K562 (cell line): ENCODE measurements around the gene ZNF586. TPM values are rescaled to one million over a fixed set of nuclear protein-coding genes. Genes with fewer than 3 reads are reported as not detected.
A peak's percentile ranks its signal among the peaks of the same experiment; 100 is the strongest.

Experiments used
- CHD2 ChIP-seq: IDR thresholded peaks from 2 replicates; pipeline ENCODE4 v1.6.1; 2011; ENCODE audit warnings: low read depth, low read length
- CREM ChIP-seq: IDR thresholded peaks from 2 replicates; pipeline ENCODE4 v1.6.1; 2014; ENCODE audit warnings: antibody characterized with exemption, low read depth
- ETV5 ChIP-seq: sonication (generic); formaldehyde crosslinking; IDR thresholded peaks from 2 replicates; pipeline ENCODE4 v1.4.0; 2020; ENCODE audit warnings: low read depth, mild to moderate bottlenecking, missing genetic modification reagents
- GABPB1 ChIP-seq: sonication (generic); formaldehyde crosslinking; IDR thresholded peaks from 2 replicates; pipeline ENCODE4 v1.8.0; 2022; ENCODE audit warnings: mild to moderate bottlenecking, missing genetic modification reagents
- KDM5B ChIP-seq: fragments of 200-600 bp; sonication (generic); IDR thresholded peaks from 2 replicates; pipeline ENCODE4 v1.6.1; 2012; ENCODE audit warnings: low read depth, mild to moderate bottlenecking, moderate library complexity, low read length, control low read depth, inconsistent platforms; ENCODE audit not compliant: insufficient replicate concordance
- L3MBTL2 ChIP-seq: fragments of 450-650 bp; IDR thresholded peaks from 2 replicates; pipeline ENCODE4 v1.6.1; 2016; ENCODE audit warnings: mild to moderate bottlenecking, moderate library complexity
- MEIS2 ChIP-seq: fragments of 450-650 bp; IDR thresholded peaks from 2 replicates; pipeline ENCODE4 v1.6.1; 2014; ENCODE audit warnings: mild to moderate bottlenecking; ENCODE audit not compliant: partially characterized antibody
- MLLT1 ChIP-seq, 2 experiments: fragments of 450-650 bp; IDR thresholded peaks; 2 replicates each; pipeline ENCODE4 v1.6.1; 2016
- MTA1 ChIP-seq: fragments of 450-650 bp; IDR thresholded peaks from 2 replicates; pipeline ENCODE4 v1.6.1; 2017; ENCODE audit warnings: borderline replicate concordance
- MYBL2 ChIP-seq, 2 experiments: fragments of 450-650 bp in 1 of 2; sonication (generic) in 1 of 2; formaldehyde crosslinking in 1 of 2; IDR thresholded peaks; 2 replicates each; pipeline versions ENCODE4 v1.6.1 to v1.8.1; 2017 to 2022; ENCODE audit warnings: borderline replicate concordance in 1 of 2, inconsistent platforms in 1 of 2, low read depth in 1 of 2, mild to moderate bottlenecking in 1 of 2, missing genetic modification reagents in 1 of 2, moderate library complexity in 1 of 2
- OTX1 ChIP-seq: fragments of 450-650 bp; formaldehyde crosslinking; IDR thresholded peaks from 2 replicates; pipeline ENCODE4 v1.4.0; 2022; ENCODE audit warnings: mild to moderate bottlenecking
- PML ChIP-seq: IDR thresholded peaks from 2 replicates; pipeline ENCODE4 v1.6.1; 2012; ENCODE audit warnings: low read length, inconsistent platforms
- PRDM10 ChIP-seq: fragments of 450-650 bp; IDR thresholded peaks from 2 replicates; pipeline ENCODE4 v1.6.1; 2018; ENCODE audit not compliant: partially characterized antibody
- PTRF ChIP-seq: fragments of 450-650 bp; IDR thresholded peaks from 2 replicates; pipeline ENCODE4 v1.6.1; 2016; ENCODE audit warnings: mild to moderate bottlenecking, missing genetic modification characterization, missing compliant biosample characterization
- RAD51 ChIP-seq: fragments of 450-650 bp; IDR thresholded peaks from 2 replicates; pipeline ENCODE4 v1.7.1; 2016; ENCODE audit warnings: low read depth, mild to moderate bottlenecking, borderline replicate concordance
- RBM25 ChIP-seq: fragments of 200-400 bp; formaldehyde crosslinking; IDR thresholded peaks from 2 replicates; pipeline ENCODE4 v1.6.1; 2018; ENCODE audit warnings: low read length, low read depth, moderate library complexity; ENCODE audit not compliant: severe bottlenecking
- SRSF9 ChIP-seq: fragments of 200-400 bp; formaldehyde crosslinking; IDR thresholded peaks from 2 replicates; pipeline ENCODE4 v1.6.1; 2017; ENCODE audit warnings: low read depth, low read length, borderline replicate concordance
- TBP ChIP-seq: optimal IDR thresholded peaks from 2 replicates; pipeline ENCODE3; 2011; ENCODE audit warnings: low read depth, low read length, improper control_type of control experiment
- VEZF1 ChIP-seq: fragments of 200-800 bp; sonication (Bioruptor generic); IDR thresholded peaks from 2 replicates; pipeline ENCODE4 v1.6.1; 2017; ENCODE audit warnings: missing genetic modification characterization, missing compliant biosample characterization
- ZNF212 ChIP-seq: fragments of 450-650 bp; formaldehyde crosslinking; IDR thresholded peaks from 2 replicates; pipeline ENCODE4 v1.4.0; 2020; ENCODE audit warnings: mild to moderate bottlenecking
- ZNF384 ChIP-seq: IDR thresholded peaks from 2 replicates; pipeline ENCODE4 v1.6.1; 2012; ENCODE audit warnings: low read depth, low read length, improper control_type of control experiment
- ZNF431 ChIP-seq: sonication (generic); formaldehyde crosslinking; IDR thresholded peaks from 2 replicates; pipeline ENCODE4 v1.8.0; 2022; ENCODE audit warnings: mild to moderate bottlenecking, missing genetic modification reagents
- ZNF830 ChIP-seq: fragments of 250-450 bp; sonication (Bioruptor Pico); IDR thresholded peaks from 2 replicates; pipeline ENCODE4 v1.5.0; 2021; ENCODE audit warnings: mild to moderate bottlenecking
- polyA plus RNA-seq, 8 experiments: library from polyadenylated mRNA; depleted of rRNA in 4 of 8; stranded (reverse) in 5 of 8; unstranded in 3 of 8; fragments of >200 nt; fragmentation: Nextera tagmentation in 2 of 8; fragmentation: Illumina TruSeq in 1 of 8; extraction: Ambion mirVana in 2 of 8; extraction: Trizol in 1 of 8; gene quantifications; 2 replicates each; pipeline versions ENCODE4 v1.2.1 to v1.2.3, GENCODE V29; 2011 to 2014; ENCODE audit warnings: inconsistent platforms in 1 of 8, missing spikeins in 1 of 8
- total RNA-seq, 7 experiments: library from RNA; depleted of rRNA in 6 of 7; stranded (reverse); fragments of >200 nt in 6 of 7; fragmentation: Illumina TruSeq in 2 of 7; extraction: Trizol in 2 of 7; gene quantifications; 2 replicates each; pipeline versions ENCODE4 v1.2.1 to v1.2.3, GENCODE V29; 2011 to 2021; ENCODE audit warnings: low replicate concordance in 1 of 7

ZNF586 gene
- total and polyA plus RNA-seq, 9 of the 15 experiments (the other 6 are each of a cell fraction or from before 2014, with no cell fraction given) = 2.5 to 12.6 (median 8.4) TPM

- TF ChIP-seq MLLT1 (IDR thresholded peaks at IDR 0.05) (no peak), SRSF9 (no peak), ETV5 (no peak), MEIS2 (peak; percentile 36), KDM5B (peak; percentile 83), MTA1 (0 out of 2 replicates have a peak, but pooled peaks have one; percentile 53), ZNF431 (CRISPR knock-in tag) (no peak), L3MBTL2 (peak; percentile 41), CREM (peak; percentile 90), TBP (peak; percentile 85), RBM25 (peak; percentile 47), ZNF212 (CRISPR knock-in tag) (no peak), VEZF1 (CRISPR knock-in tag) (no peak), ZNF830 (CRISPR knock-in tag) (no peak), GABPB1 (CRISPR knock-in tag) (peak; percentile 73; the same call in 1 of the 2 replicates), CHD2 (peak; percentile 64), RAD51 (peak; percentile 16; the same call in 1 of the 2 replicates), PML (0 out of 2 replicates have a peak, but pooled peaks have one; percentile 47), PTRF (tag) (no peak), PRDM10 (peak; percentile 99), OTX1 (CRISPR knock-in tag) (no peak; the same call in 1 of the 2 replicates), ZNF384 (no peak), MYBL2 (IDR thresholded peaks at IDR 0.05; ENCODE audit: low read depth) (no peak), MYBL2 (CRISPR knock-in tag; IDR thresholded peaks at IDR 0.05; ENCODE audit: borderline replicate concordance) (no peak)
Measured at GRCh38 chr19:57814505-57815246, 45.2 kb downstream of the ZNF586 start, which contains the start of gene ZNF552 (continued).
